GM21390 (cell line): ENCODE data around the gene FOXC2.

Source experiments
- ATAC-seq: cut with Tn5 transposase; IDR thresholded peaks from one replicate; pipeline ENCODE4 v1.9.1; 2021; ENCODE audit not compliant: unreplicated experiment

Gene FOXC2

DNA sequence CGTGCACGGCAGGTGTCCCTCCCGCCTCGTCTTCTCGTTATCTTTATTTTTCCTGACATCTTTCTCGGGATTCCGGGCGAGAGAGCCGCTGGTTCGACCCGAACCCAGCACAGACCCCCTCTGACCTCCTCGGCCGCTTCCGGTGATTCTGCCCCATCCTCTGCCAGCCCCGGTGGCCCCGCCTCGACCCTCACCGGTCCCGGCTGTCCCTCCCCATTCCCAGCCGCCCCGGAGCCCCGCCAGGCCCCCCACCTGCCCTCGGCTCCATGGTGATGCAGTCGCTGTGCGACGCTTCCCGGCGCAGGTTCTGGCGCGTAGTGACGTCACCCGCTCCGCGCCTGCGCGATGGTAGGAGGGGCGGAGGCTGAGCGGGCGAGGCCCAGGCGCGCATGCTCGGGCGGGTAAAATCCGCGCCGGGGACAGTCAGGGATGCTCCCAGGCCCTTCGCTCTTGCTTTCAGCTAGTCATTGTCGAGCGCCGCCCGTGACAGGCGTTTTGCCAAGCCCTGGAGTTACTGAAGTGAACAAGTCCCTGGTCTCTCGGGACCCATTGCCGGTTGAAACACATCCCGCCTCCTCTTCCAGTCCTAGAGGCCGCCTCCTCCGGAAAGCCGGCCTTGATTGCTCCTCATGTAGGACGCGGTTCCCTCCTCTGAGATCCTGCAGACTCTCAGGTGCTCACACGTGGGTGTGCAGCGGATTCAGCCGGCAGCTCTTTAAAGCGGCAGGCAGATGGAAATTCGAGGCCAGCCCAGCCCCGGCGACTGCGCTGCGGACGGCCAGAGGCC lies 11.5 kb upstream of the FOXC2 start, which contains the start of gene MTHFSD:
Gene MTHFSD, minus strand, starts transcription at position 319 of the 787 bp plus-strand sequence. Its CDS starts 51 bp downstream, at position 268.
- ATAC-seq = peak; percentile 85

DNA sequence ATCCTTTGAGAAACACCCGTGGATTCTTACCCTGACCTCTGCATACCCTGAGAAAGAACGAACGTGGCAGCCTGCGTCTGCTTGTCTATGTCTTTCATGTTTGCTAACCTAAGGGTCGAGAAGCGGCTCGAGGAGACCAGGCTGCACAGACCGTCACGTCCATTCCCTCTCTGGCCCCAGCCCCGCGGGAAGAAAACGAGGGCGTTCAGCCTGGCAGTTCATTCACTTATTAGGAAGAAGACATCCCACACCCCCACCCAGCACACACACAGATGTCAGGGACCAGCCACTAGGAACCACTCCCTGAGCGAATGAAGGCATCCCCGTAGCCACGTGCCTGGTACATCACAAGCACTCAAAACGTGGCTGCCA lies 10.9 kb upstream of the FOXC2 start:
- ATAC-seq = no peak

DNA sequence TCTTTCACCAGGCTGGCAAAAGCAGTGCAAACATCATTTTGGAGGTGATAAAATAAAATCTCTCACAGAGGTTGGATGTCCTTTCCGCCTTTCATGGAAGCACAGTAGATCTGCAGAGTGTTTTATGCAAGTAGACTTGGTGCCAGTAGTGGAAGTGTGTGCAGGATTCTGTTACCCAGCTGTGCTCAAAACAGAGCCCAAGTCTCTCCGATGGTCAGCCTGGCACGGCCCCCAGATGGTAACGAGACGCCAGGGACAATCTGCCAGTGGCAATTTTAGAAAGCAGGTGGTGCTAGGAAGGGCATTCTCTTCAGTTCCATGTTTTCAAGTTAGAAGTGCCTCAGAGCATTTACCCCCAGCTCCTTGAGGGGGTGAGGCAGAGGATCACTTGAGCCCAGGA lies 10.1 kb upstream of the FOXC2 start:
- ATAC-seq = no peak

DNA sequence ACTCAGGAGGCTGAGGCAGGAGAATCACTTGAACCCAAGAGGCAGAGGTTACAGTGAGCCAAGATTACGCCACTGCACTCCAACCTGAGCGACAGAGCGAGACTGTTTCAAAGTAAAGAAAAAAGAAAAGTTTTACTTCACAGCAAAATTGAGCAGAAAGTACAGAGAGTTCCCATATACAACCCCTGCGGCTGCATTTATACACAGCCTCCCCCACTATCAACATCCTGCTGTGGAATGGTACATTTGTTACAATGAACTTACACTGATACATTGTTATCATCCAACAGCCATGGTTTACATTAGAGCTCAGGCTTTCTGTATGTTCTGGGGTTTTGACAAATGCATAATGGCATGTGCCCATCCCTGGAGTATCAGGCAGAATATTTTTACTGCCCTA lies 9.0 kb upstream of the FOXC2 start:
- no peak for ATAC-seq

GRCh38 chr16:86558355-86559193 lies 8.1 kb upstream of the FOXC2 start:
- no peak for ATAC-seq

DNA sequence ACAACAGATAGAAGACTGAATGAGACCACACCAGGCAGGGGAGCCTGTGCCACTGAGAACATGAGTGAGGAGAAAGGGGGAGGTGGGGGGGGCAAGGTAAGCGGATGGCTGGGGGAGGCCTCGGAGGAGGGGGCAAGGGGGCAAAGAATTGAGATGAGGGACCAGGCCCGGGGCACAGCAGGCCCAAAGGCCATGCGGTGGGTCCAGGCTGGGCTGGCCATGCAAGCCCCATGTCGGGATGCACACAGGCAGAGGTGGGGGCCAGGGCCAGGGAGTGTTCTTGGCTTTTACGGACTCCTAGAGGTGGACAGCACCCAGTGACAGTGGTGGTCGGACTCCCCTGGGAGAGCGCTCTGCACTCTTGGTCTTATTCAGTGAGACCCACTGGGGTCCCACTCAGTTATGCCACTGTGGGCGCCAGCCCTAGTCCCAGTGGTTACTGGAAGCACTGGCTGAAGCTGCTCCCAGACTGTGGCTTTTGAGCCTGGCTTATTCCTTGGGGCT lies 6.8 kb upstream of the FOXC2 start:
- no peak for ATAC-seq

GRCh38 chr16:86562356-86562755 lies 4.3 kb upstream of the FOXC2 start:
- ATAC-seq = no peak

- no peak for ATAC-seq
Observed at GRCh38 chr16:86563469-86564345, 2.9 kb upstream of the FOXC2 start.

- ATAC-seq = no peak
Observed at GRCh38 chr16:86565181-86565631, 1.4 kb upstream of the FOXC2 start.

DNA sequence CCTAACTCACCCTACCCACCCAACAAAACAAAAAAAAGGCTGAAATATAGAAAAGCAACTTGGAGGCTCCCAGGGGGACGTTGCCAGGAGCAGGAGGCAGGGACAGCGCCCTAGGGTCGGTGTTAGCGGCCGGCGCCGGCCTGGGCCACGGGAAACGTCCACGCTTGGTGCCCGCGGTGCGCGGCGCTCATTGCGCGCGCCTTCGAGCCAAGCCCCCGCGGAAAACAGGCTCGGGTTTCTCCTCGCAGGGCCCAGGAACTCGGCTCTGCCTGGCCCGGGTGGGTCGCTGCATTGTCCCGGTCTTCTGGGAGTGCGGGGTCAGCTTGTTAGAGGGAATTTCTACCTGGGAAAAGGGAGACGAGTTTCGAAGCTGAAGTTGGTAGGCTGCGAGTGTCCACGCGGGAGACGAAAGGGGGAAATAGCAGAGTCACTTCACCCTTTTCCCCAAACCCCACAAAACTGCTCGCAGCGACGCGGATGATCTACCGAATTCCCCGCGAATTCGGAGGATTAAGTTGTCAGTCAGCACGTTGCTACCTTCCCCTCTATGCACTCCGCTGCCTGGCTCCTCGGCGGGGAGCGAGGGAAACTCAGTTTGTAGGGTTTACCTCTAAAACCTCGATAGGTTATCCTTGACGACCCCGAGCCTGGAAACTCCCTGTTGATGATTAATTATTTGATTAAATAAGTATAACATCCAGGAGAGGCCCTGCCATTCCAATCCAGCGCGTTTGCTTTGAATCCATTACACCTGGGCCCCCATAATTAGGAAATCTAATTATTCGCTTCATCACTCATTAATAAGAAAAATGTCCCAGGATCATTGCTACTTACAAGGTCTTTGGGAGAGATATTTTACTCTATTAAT lies 751 bp upstream of the FOXC2 start:
- no peak for ATAC-seq

DNA sequence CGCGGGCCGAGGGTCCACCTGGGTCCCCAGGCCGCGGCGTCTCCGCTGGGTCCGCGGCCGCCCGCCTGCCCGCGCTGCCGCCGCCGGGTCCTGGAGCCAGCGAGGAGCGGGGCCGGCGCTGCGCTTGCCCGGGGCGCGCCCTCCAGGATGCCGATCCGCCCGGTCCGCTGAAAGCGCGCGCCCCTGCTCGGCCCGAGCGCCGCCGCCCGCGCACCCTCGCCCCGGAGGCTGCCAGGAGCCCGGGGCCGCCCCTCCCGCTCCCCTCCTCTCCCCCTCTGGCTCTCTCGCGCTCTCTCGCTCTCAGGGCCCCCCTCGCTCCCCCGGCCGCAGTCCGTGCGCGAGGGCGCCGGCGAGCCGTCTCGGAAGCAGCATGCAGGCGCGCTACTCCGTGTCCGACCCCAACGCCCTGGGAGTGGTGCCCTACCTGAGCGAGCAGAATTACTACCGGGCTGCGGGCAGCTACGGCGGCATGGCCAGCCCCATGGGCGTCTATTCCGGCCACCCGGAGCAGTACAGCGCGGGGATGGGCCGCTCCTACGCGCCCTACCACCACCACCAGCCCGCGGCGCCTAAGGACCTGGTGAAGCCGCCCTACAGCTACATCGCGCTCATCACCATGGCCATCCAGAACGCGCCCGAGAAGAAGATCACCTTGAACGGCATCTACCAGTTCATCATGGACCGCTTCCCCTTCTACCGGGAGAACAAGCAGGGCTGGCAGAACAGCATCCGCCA lies 504 bp downstream of the FOXC2 start:
- no peak for ATAC-seq

DNA sequence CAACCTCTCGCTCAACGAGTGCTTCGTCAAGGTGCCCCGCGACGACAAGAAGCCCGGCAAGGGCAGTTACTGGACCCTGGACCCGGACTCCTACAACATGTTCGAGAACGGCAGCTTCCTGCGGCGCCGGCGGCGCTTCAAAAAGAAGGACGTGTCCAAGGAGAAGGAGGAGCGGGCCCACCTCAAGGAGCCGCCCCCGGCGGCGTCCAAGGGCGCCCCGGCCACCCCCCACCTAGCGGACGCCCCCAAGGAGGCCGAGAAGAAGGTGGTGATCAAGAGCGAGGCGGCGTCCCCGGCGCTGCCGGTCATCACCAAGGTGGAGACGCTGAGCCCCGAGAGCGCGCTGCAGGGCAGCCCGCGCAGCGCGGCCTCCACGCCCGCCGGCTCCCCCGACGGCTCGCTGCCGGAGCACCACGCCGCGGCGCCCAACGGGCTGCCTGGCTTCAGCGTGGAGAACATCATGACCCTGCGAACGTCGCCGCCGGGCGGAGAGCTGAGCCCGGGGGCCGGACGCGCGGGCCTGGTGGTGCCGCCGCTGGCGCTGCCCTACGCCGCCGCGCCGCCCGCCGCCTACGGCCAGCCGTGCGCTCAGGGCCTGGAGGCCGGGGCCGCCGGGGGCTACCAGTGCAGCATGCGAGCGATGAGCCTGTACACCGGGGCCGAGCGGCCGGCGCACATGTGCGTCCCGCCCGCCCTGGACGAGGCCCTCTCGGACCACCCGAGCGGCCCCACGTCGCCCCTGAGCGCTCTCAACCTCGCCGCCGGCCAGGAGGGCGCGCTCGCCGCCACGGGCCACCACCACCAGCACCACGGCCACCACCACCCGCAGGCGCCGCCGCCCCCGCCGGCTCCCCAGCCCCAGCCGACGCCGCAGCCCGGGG lies 1.3 kb downstream of the FOXC2 start:
- ATAC-seq = no peak

DNA sequence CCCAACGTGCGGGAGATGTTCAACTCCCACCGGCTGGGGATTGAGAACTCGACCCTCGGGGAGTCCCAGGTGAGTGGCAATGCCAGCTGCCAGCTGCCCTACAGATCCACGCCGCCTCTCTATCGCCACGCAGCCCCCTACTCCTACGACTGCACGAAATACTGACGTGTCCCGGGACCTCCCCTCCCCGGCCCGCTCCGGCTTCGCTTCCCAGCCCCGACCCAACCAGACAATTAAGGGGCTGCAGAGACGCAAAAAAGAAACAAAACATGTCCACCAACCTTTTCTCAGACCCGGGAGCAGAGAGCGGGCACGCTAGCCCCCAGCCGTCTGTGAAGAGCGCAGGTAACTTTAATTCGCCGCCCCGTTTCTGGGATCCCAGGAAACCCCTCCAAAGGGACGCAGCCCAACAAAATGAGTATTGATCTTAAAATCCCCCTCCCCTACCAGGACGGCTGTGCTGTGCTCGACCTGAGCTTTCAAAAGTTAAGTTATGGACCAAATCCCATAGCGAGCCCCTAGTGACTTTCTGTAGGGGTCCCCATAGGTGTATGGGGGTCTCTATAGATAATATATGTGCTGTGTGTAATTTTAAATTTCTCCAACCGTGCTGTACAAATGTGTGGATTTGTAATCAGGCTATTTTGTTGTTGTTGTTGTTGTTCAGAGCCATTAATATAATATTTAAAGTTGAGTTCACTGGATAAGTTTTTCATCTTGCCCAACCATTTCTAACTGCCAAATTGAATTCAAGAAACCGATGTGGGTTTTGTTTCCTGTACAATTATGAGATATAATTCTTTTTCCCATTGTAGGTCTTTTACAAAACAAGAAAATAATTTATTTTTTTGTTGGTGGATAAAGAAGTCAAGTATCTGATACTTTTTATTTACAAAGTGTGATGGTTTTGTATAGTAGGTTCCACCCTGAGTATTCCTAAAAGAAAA lies 2.3 kb downstream of the FOXC2 start:
- no peak for ATAC-seq

GRCh38 chr16:86569701-86570447 lies 3.2 kb downstream of the FOXC2 start:
- no peak for ATAC-seq

GRCh38 chr16:86570558-86571529 lies 4.2 kb downstream of the FOXC2 start:
- ATAC-seq = no peak
